Neural progenitor cell (in vitro differentiated cells): ENCODE results near the gene STAG1. TPM values are rescaled to one million over a fixed set of nuclear protein-coding genes. Genes with fewer than 3 reads are reported as not detected.

Source experiments
- DNase-seq: peaks from one replicate; pipeline ENCODE4 v3.0.0-alpha.2; 2016; ENCODE audit warnings: low spot score
- H2AFZ ChIP-seq: fragments of 200-600 bp; sonication (generic); replicated peaks from 2 replicates; pipeline ENCODE4 v1.6.1; 2016; ENCODE audit warnings: antibody characterized with exemption
- H3F3A ChIP-seq: fragments of 200-600 bp; sonication (generic); 2 replicates; pipeline ENCODE4 v1.6.1; 2016; ENCODE audit warnings: antibody characterized with exemption, low read depth
- H3K27ac ChIP-seq: fragments of 200-600 bp; sonication (generic); 2 replicates; pipeline ENCODE4 v1.5.1; 2016; ENCODE audit warnings: mild to moderate bottlenecking
- H3K27me3 ChIP-seq: fragments of 200-600 bp; sonication (generic); 2 replicates; pipeline ENCODE4 v1.6.1; 2016; ENCODE audit warnings: mild to moderate bottlenecking, moderate library complexity
- H3K36me3 ChIP-seq: fragments of 200-600 bp; sonication (generic); 2 replicates; pipeline ENCODE4 v1.5.1; 2016
- H3K4me1 ChIP-seq: fragments of 200-600 bp; sonication (generic); 2 replicates; pipeline ENCODE4 v1.6.1; 2016; ENCODE audit warnings: mixed run types
- H3K4me2 ChIP-seq: fragments of 200-600 bp; sonication (generic); 2 replicates; pipeline ENCODE4 v1.6.1; 2016
- H3K4me3 ChIP-seq: fragments of 200-600 bp; sonication (generic); 2 replicates; pipeline ENCODE4 v1.5.1; 2016
- H3K79me2 ChIP-seq: fragments of 200-600 bp; sonication (generic); 2 replicates; pipeline ENCODE4 v1.6.1; 2016; ENCODE audit warnings: low read depth
- H3K9ac ChIP-seq: fragments of 200-600 bp; sonication (generic); 2 replicates; pipeline ENCODE4 v1.6.1; 2016
- H3K9me3 ChIP-seq: fragments of 200-600 bp; sonication (generic); 2 replicates; pipeline ENCODE4 v1.5.1; 2016; ENCODE audit warnings: low read depth
- H4K20me1 ChIP-seq: fragments of 200-600 bp; sonication (generic); 2 replicates; pipeline ENCODE4 v1.6.1; 2016; ENCODE audit warnings: low read depth
- H3K27ac Mint-ChIP-seq: 3 replicates; pipeline ENCODE4 v1.8.0; 2021; ENCODE audit warnings: mixed read lengths
- H3K27me3 Mint-ChIP-seq: 2 replicates; pipeline ENCODE4 v1.8.0; 2022; ENCODE audit warnings: low read depth, mild to moderate bottlenecking, inconsistent platforms, moderate library complexity, mixed read lengths; ENCODE audit not compliant: insufficient read depth
- H3K36me3 Mint-ChIP-seq: 3 replicates; pipeline ENCODE4 v1.8.0; 2021; ENCODE audit warnings: mixed read lengths
- H3K4me1 Mint-ChIP-seq: 3 replicates; pipeline ENCODE4 v1.8.0; 2021; ENCODE audit warnings: mixed read lengths
- H3K4me3 Mint-ChIP-seq: 3 replicates; pipeline ENCODE4 v1.8.0; 2021; ENCODE audit warnings: mild to moderate bottlenecking, moderate library complexity, mixed read lengths
- H3K9me3 Mint-ChIP-seq: 3 replicates; pipeline ENCODE4 v1.8.0; 2020; ENCODE audit warnings: mixed read lengths
- CTCF ChIP-seq: fragments of 200-600 bp; sonication (generic); IDR thresholded peaks from 2 replicates; pipeline ENCODE4 v1.5.1; 2017; ENCODE audit warnings: antibody characterized with exemption, mild to moderate bottlenecking
- EZH2 ChIP-seq: fragments of 200-600 bp; sonication (generic); IDR thresholded peaks from 2 replicates; pipeline ENCODE4 v1.6.1; 2017; ENCODE audit warnings: antibody characterized with exemption, mild to moderate bottlenecking, moderate library complexity
- EZH2phosphoT487 ChIP-seq: fragments of 200-600 bp; sonication (generic); IDR thresholded peaks from 2 replicates; pipeline ENCODE4 v1.6.1; 2017; ENCODE audit warnings: antibody characterized with exemption
- total RNA-seq: library from RNA; depleted of rRNA; stranded (reverse); fragments of >200 nt; gene quantifications from 2 replicates; pipeline ENCODE4 v1.2.3, GENCODE V29; 2015; ENCODE audit warnings: low replicate concordance

STAG1 gene
- total RNA-seq, 1 donor from 2014 or later: 38.3 TPM

GRCh38 chr3:136332776-136333175 lies 419.4 kb downstream of the STAG1 start:
- Histone ChIP-seq H3K79me2 (no peaks in the 10 kb centered on the region), H2AFZ (no peak overlapping the region), H3K4me2 (no peak overlapping the region), H3K4me3 (no peak overlapping the region), H3K36me3 (no peaks in the 10 kb centered on the region), H3K27ac (no peak overlapping the region), H3F3A (no peaks in the 10 kb centered on the region), H3K4me1 (no peaks in the 10 kb centered on the region), H3K27me3 (no peaks in the 10 kb centered on the region), H4K20me1 (no peaks in the 10 kb centered on the region), H3K9me3 (no peaks in the 10 kb centered on the region), H3K9ac (no peak overlapping the region)
- TF ChIP-seq EZH2phosphoT487 (no peak), EZH2 (no peak), CTCF (no peak)
- Mint-ChIP-seq H3K9me3 (no peaks in the 10 kb centered on the region), H3K4me3 (no peak overlapping the region), H3K4me1 (no peaks in the 10 kb centered on the region), H3K27me3 (no peaks in the 10 kb centered on the region), H3K36me3 (peaks cover 35% of the 10 kb centered on the region), H3K27ac (no peak overlapping the region)
- no peak for DNase-seq

GRCh38 chr3:136332302-136332701 lies 419.9 kb downstream of the STAG1 start:
- no peaks in the 10 kb centered on the region for H4K20me1 ChIP-seq

GRCh38 chr3:136330900-136331299 lies 421.3 kb downstream of the STAG1 start:
- Mint-ChIP-seq H3K36me3 (peaks cover 48% of the 10 kb centered on the region), H3K9me3 (peaks cover 2% of the 10 kb centered on the region), H3K27ac (no peak overlapping the region), H3K4me1 (no peaks in the 10 kb centered on the region), H3K4me3 (no peak overlapping the region), H3K27me3 (no peaks in the 10 kb centered on the region)
- no peak for DNase-seq
- Histone ChIP-seq H3K4me3 (no peak overlapping the region), H3K79me2 (no peaks in the 10 kb centered on the region), H3K27ac (no peak overlapping the region), H3F3A (no peaks in the 10 kb centered on the region), H3K4me1 (no peaks in the 10 kb centered on the region), H3K9me3 (no peaks in the 10 kb centered on the region), H3K27me3 (no peaks in the 10 kb centered on the region), H3K9ac (no peak overlapping the region), H3K36me3 (no peaks in the 10 kb centered on the region), H2AFZ (no peak overlapping the region), H3K4me2 (no peak overlapping the region), H4K20me1 (no peaks in the 10 kb centered on the region)
- TF ChIP-seq CTCF: no peak
- TF ChIP-seq EZH2phosphoT487: no peak
- no peak for TF ChIP-seq EZH2

More at GRCh38 chr3:136332302-136332701, 419.9 kb downstream of the STAG1 start:
- Histone ChIP-seq H3K4me1 (no peaks in the 10 kb centered on the region), H3K79me2 (no peaks in the 10 kb centered on the region), H2AFZ (no peak overlapping the region), H3K9me3 (no peaks in the 10 kb centered on the region), H3F3A (no peaks in the 10 kb centered on the region), H3K4me3 (no peak overlapping the region), H3K27me3 (no peaks in the 10 kb centered on the region), H3K36me3 (no peaks in the 10 kb centered on the region), H3K27ac (no peak overlapping the region), H3K4me2 (no peak overlapping the region), H3K9ac (no peak overlapping the region)
- Mint-ChIP-seq H3K4me3 (no peak overlapping the region), H3K9me3 (no peaks in the 10 kb centered on the region), H3K36me3 (peaks cover 37% of the 10 kb centered on the region), H3K27me3 (no peaks in the 10 kb centered on the region), H3K4me1 (no peaks in the 10 kb centered on the region), H3K27ac (no peak overlapping the region)
- no peak for DNase-seq
- no peak for TF ChIP-seq EZH2
- TF ChIP-seq CTCF: no peak
- TF ChIP-seq EZH2phosphoT487: no peak
